DOHH2 (cell line): ENCODE data around the gene OR2J1.

ENCODE experiments used
- H3F3A ChIP-seq: fragments of 200-600 bp; sonication (generic), shearing (Covaris generic); 2 replicates; pipeline ENCODE4 v1.6.0; 2016; ENCODE audit warnings: antibody characterized with exemption, mild to moderate bottlenecking; ENCODE audit not compliant: control insufficient read depth, insufficient read depth
- H3K27ac ChIP-seq: fragments of 200-600 bp; sonication (generic); 2 replicates; pipeline ENCODE4 v1.5.1; 2014; ENCODE audit warnings: low read depth, mild to moderate bottlenecking, low read length, moderate library complexity
- H3K27me3 ChIP-seq: fragments of 200-600 bp; sonication (generic); 2 replicates; pipeline ENCODE4 v1.6.1; 2014; ENCODE audit warnings: mild to moderate bottlenecking, low read length, mixed read lengths; ENCODE audit not compliant: control insufficient read depth
- H3K36me3 ChIP-seq: fragments of 200-600 bp; sonication (generic); 2 replicates; pipeline ENCODE4 v1.6.1; 2014; ENCODE audit warnings: mild to moderate bottlenecking, low read length, moderate library complexity, mixed read lengths; ENCODE audit not compliant: control insufficient read depth
- H3K4me1 ChIP-seq: fragments of 200-600 bp; sonication (generic); 2 replicates; pipeline ENCODE4 v1.6.1; 2014; ENCODE audit warnings: mild to moderate bottlenecking, low read length, mixed read lengths; ENCODE audit not compliant: control insufficient read depth
- H3K4me2 ChIP-seq: fragments of 200-600 bp; sonication (generic); 2 replicates; pipeline ENCODE4 v1.6.0; 2014; ENCODE audit warnings: mild to moderate bottlenecking, low read length, moderate library complexity
- H3K4me3 ChIP-seq: fragments of 200-600 bp; sonication (generic); 2 replicates; pipeline ENCODE4 v1.5.1; 2014; ENCODE audit warnings: mild to moderate bottlenecking, low read length, mixed read lengths
- H3K79me2 ChIP-seq: fragments of 200-600 bp; sonication (generic); 2 replicates; pipeline ENCODE4 v1.6.1; 2014; ENCODE audit warnings: mild to moderate bottlenecking, low read length, mixed read lengths; ENCODE audit not compliant: control insufficient read depth
- H3K9me2 ChIP-seq: fragments of 200-600 bp; sonication (generic); replicated peaks from 2 replicates; pipeline ENCODE4 v1.6.1; 2014; ENCODE audit warnings: mild to moderate bottlenecking, low read length, mixed read lengths; ENCODE audit not compliant: control insufficient read depth
- H3K9me3 ChIP-seq: fragments of 200-600 bp; sonication (generic); 2 replicates; pipeline ENCODE4 v1.6.1; 2014; ENCODE audit warnings: antibody characterized with exemption, low read length, mixed read lengths; ENCODE audit not compliant: control insufficient read depth, insufficient read depth
- H4K20me1 ChIP-seq: fragments of 200-600 bp; sonication (generic); 2 replicates; pipeline ENCODE4 v1.6.0; 2014; ENCODE audit warnings: low read depth, mild to moderate bottlenecking, antibody characterized with exemption, low read length, moderate library complexity; ENCODE audit not compliant: control insufficient read depth, insufficient read depth
- EZH2phosphoT487 ChIP-seq: fragments of 200-600 bp; sonication (generic); IDR thresholded peaks from 2 replicates; pipeline ENCODE4 v1.6.1; 2017; ENCODE audit warnings: borderline replicate concordance, mild to moderate bottlenecking, antibody characterized with exemption, low read length, moderate library complexity, mixed read lengths
- TF ChIP-seq, protein P1 (sequence below): fragments of 200-600 bp; sonication (generic); IDR thresholded peaks from one replicate; pipeline ENCODE4 v1.5.1; 2014; ENCODE audit warnings: antibody characterized with exemption, mild to moderate bottlenecking, low read depth, low read length; ENCODE audit not compliant: poor library complexity, severe bottlenecking

The OR2J1 gene

GRCh38 chr6:29137724-29138123, 38.4 kb downstream of the OR2J1 start:
- Histone ChIP-seq H4K20me1 (no peaks in the 10 kb centered on the region), H3K4me1 (no peaks in the 10 kb centered on the region), H3K27ac (no peak overlapping the region), H3K79me2 (no peaks in the 10 kb centered on the region), H3F3A (no peaks in the 10 kb centered on the region), H3K9me2 (no peaks in the 10 kb centered on the region), H3K36me3 (no peaks in the 10 kb centered on the region), H3K27me3 (no peaks in the 10 kb centered on the region), H3K9me3 (no peaks in the 10 kb centered on the region), H3K4me3 (no peak overlapping the region), H3K4me2 (no peak overlapping the region)
- TF ChIP-seq EZH2phosphoT487 = no peak
- TF ChIP-seq, protein P1, sequence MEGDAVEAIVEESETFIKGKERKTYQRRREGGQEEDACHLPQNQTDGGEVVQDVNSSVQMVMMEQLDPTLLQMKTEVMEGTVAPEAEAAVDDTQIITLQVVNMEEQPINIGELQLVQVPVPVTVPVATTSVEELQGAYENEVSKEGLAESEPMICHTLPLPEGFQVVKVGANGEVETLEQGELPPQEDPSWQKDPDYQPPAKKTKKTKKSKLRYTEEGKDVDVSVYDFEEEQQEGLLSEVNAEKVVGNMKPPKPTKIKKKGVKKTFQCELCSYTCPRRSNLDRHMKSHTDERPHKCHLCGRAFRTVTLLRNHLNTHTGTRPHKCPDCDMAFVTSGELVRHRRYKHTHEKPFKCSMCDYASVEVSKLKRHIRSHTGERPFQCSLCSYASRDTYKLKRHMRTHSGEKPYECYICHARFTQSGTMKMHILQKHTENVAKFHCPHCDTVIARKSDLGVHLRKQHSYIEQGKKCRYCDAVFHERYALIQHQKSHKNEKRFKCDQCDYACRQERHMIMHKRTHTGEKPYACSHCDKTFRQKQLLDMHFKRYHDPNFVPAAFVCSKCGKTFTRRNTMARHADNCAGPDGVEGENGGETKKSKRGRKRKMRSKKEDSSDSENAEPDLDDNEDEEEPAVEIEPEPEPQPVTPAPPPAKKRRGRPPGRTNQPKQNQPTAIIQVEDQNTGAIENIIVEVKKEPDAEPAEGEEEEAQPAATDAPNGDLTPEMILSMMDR = no peak

- no peak overlapping the region for H3K4me3 ChIP-seq
- H3K4me1 ChIP-seq = no peaks in the 10 kb centered on the region
- no peaks in the 10 kb centered on the region for H3K36me3 ChIP-seq
- no peaks in the 10 kb centered on the region for H3K27me3 ChIP-seq
- no peaks in the 10 kb centered on the region for H3K79me2 ChIP-seq
- H4K20me1 ChIP-seq = no peaks in the 10 kb centered on the region
- H3K9me3 ChIP-seq = 0 out of 2 replicates have a peak, but pooled peaks cover 3% of the 10 kb centered on the region
- H3F3A ChIP-seq = no peaks in the 10 kb centered on the region
- H3K27ac ChIP-seq = no peak overlapping the region
- no peaks in the 10 kb centered on the region for H3K9me2 ChIP-seq
- H3K4me2 ChIP-seq = no peak overlapping the region
- TF ChIP-seq, protein P1 = no peak
- no peak for TF ChIP-seq EZH2phosphoT487
These were observed 42.3 kb downstream of the OR2J1 start for GRCh38 chr6:29141606-29142005.

GRCh38 chr6:29142309-29142708, 43.0 kb downstream of the OR2J1 start:
- Histone ChIP-seq H3K79me2 (no peaks in the 10 kb centered on the region), H3K4me2 (no peak overlapping the region), H3K27ac (no peak overlapping the region), H3K36me3 (no peaks in the 10 kb centered on the region), H3F3A (no peaks in the 10 kb centered on the region), H3K9me2 (no peaks in the 10 kb centered on the region), H3K9me3 (0 out of 2 replicates have a peak, but pooled peaks cover 3% of the 10 kb centered on the region), H3K4me3 (no peak overlapping the region), H3K4me1 (no peaks in the 10 kb centered on the region), H3K27me3 (no peaks in the 10 kb centered on the region), H4K20me1 (no peaks in the 10 kb centered on the region)
- TF ChIP-seq, protein P1 = no peak
- TF ChIP-seq EZH2phosphoT487 = no peak
